ENCODE results near the gene JAKMIP2.

GRCh38 chr5:147751156-147751830, 31.2 kb downstream of the JAKMIP2 start:
- TF ChIP-seq EZH2 (IDR thresholded peaks at IDR 0.05; ENCODE audit: borderline replicate concordance, insufficient read depth, low read length, poor library complexity, severe bottlenecking) (no peak), TAF1 (IDR thresholded peaks at IDR 0.05; ENCODE audit: low read depth) (no peak), CTCF (IDR thresholded peaks at IDR 0.05; ENCODE audit: poor library complexity, severe bottlenecking) (no peak), POLR2AphosphoS5 (IDR thresholded peaks at IDR 0.05) (no peak)
- TF ChIP-seq, protein P1, sequence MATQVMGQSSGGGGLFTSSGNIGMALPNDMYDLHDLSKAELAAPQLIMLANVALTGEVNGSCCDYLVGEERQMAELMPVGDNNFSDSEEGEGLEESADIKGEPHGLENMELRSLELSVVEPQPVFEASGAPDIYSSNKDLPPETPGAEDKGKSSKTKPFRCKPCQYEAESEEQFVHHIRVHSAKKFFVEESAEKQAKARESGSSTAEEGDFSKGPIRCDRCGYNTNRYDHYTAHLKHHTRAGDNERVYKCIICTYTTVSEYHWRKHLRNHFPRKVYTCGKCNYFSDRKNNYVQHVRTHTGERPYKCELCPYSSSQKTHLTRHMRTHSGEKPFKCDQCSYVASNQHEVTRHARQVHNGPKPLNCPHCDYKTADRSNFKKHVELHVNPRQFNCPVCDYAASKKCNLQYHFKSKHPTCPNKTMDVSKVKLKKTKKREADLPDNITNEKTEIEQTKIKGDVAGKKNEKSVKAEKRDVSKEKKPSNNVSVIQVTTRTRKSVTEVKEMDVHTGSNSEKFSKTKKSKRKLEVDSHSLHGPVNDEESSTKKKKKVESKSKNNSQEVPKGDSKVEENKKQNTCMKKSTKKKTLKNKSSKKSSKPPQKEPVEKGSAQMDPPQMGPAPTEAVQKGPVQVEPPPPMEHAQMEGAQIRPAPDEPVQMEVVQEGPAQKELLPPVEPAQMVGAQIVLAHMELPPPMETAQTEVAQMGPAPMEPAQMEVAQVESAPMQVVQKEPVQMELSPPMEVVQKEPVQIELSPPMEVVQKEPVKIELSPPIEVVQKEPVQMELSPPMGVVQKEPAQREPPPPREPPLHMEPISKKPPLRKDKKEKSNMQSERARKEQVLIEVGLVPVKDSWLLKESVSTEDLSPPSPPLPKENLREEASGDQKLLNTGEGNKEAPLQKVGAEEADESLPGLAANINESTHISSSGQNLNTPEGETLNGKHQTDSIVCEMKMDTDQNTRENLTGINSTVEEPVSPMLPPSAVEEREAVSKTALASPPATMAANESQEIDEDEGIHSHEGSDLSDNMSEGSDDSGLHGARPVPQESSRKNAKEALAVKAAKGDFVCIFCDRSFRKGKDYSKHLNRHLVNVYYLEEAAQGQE (IDR thresholded peaks at IDR 0.05; ENCODE audit: borderline replicate concordance), result no peak
